Epithelial cell of prostate (primary cell): ENCODE results near the gene ADRA1B.
"Not testable (repeated sequence)": the region's sequence is repeated elsewhere in the genome, so short reads cannot be mapped to it uniquely, and the experiment has no call there.

Experiments
- DNase-seq: peaks from one replicate; pipeline ENCODE4 v3.0.0-alpha.2; 2011; ENCODE audit warnings: low read depth, low spot score
- H3K27ac ChIP-seq: fragments of 450-650 bp; 2 replicates; pipeline ENCODE4 v1.5.1; 2017; ENCODE audit warnings: mild to moderate bottlenecking

The ADRA1B gene

DNA sequence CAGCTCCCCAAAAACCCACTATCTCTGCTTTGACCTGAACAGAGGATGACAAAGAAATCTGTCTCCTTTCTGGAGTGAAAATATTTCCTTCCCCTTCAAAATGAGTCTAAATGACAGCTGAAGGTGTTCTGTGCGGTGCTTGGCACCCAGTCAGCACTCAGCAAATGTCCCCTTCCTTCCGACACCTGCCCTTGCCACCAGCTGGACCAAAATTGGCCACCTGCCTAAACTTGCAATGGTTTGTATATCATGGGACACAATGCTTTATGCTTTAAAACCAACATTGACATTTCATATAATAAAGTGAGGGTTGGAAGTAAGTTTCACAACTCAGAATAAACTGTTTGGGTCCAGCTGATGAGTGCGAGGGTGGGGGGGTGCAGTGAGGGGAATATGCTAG, 85.2 kb downstream of the ADRA1B start:
- no peak overlapping the region for H3K27ac ChIP-seq
- DNase-seq: no peak

DNA sequence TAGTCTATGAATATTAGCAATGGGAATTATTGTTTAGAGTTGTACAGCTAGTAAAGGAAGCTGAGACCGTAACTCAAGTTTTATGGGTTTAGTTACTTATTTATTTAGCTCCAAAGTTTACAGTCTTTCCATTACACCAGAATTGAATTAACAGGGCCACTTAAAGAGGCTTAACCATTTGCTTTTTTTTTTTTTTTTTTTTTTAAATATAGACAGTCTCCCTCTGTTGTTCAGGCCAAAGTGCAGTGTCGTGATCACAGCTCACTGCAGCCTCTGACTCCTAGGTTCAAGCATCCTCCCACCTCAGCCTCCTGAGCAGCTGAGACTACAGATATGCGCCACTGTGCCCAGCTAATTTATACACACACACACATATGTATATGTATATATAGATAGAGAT, 91.2 kb downstream of the ADRA1B start:
- H3K27ac ChIP-seq: no peak overlapping the region
- no peak for DNase-seq

DNA sequence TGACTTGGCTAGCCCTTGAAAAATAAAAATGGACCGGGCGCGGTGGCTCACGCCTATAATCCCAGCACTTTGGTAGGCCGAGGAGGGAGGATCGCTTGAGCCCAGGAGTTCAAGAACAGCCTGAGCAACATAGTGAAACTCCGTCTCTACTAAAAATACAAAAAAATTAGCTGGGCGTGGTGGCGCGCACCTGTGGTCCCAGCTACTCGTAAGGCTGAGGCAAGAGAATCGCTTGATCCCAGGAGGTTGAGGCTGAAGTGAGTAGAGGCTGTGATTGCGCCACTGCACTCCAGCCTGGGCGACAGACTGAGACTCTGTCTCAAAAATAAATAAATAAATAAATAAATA, 92.2 kb downstream of the ADRA1B start:
- peak overlapping the region; percentile 82 for H3K27ac ChIP-seq
- not testable (repeated sequence) for DNase-seq

DNA sequence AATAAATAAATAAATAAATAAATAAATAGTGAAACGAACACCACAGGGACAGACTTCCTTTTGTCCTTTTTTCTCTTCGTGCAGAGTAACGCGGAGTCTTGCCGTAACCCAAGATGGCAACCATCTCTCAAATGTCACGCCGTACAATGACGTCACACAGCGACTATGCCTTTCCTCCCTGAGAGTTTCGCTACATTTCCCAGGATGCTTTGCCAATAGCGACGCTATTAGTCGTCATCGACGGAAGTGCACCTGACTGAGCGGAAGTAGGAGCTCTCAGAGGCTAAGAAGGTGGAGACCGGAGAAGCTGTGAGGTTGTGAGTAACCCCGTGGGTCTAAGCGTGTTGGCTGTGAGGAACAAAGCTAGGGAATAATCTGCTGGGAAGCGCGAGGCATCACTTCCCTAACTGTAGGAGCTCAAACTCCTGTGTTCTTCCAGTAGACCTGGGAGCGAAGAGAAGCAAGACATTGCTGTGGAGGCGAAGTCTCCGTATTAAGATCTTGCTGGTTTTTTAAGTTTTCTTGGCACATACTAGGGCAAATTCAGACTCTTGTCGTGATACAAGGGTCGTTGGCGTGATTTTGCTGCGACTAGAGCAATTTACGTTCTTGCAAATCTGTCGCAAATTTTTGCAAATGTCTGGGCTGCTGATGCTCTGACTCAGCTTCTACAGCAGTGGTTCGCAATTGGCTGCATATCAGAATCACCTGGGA, 92.8 kb downstream of the ADRA1B start, which contains the start of gene TTC1:
TSS of gene TTC1 (plus strand) at position 263 of the 714 bp plus-strand sequence. CDS start 1,390 bp downstream, outside the sequence.
- H3K27ac ChIP-seq: peak within 1 kb of the TSS; percentile 82
- peak; percentile 98 for DNase-seq

DNA sequence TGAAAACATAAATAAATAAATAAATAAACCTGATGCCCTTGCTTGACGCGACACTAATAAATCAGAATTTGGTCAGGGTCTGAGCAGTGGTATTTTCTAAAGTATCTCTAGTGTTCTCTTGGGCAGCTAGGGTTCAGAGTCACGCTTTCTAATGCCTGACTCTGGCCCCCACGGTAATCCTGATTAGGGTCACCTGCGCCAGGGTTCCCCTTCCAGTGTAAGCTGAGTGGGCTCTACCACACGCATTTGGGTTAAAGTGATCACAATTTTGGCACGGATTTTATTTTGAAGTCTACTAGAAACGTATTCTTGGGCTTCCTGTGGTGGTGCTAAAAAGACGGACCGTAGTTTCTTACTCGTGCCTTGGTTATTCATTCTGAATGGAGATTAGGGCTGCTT, 93.3 kb downstream of the ADRA1B start:
- H3K27ac ChIP-seq: peak overlapping the region; percentile 82
- no peak for DNase-seq

GRCh38 chr5:160011471-160011870, 95.2 kb downstream of the ADRA1B start:
- DNase-seq: no peak
- H3K27ac ChIP-seq: no peak overlapping the region

GRCh38 chr5:160014197-160014596, 97.9 kb downstream of the ADRA1B start:
- not testable (repeated sequence) for DNase-seq, H3K27ac ChIP-seq

DNA sequence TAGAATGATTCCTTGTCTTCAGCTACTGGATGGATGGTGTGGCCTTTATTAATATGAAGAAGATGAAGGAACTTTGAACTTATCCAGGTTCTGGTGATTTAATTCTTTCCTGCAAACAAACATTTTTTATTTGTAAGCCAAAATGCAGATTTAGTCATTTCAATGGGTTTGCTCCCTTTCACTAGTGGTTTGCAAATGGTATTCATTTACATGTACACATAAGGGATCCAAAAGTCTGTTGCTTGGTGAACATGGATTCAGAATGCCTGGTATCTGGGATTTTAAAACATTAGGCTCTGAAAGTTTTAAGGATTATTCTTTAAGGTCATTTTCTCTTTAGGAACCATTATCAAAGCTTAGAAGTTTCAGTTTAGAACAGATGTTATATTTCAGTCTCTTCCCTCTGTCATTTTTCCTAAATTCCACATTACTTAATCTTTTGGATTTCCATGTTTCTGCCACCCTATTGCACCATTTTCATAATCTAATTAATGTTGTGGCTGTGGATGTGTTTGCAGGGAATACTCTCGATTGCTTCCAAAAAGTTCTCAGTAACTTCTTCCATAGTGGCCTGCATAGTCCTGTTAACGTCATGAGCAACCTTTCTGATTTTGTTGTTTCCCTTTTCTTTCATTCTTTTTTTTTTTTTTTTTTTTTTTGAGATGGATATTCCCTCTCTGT, 102.8 kb downstream of the ADRA1B start:
- DNase-seq: no peak
- H3K27ac ChIP-seq: no peak overlapping the region

DNA sequence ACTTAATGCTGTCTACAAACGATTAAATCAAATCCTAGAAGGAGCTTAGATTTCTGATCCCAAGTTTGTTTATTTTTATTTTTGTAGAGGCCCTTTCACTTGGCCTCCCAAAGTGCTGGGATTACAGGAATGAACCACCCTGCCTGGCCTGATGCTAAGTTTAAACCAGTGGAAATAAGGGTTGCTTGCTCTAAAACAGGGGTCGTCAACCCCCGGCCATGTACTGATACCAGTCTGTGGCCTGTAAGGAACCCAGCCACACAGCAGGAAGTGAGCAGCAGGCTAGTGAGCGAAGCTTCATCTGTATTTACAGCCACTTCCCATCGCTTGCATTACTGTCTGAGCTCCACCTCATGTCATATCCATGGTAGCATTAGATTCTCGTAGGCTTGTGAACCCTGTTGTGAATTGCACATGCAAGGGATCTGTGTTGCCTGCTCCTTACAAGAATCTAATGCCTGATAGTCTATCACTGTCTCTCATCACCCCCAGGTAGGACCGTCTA, 104.0 kb downstream of the ADRA1B start:
- DNase-seq: no peak
- H3K27ac ChIP-seq: no peak overlapping the region

GRCh38 chr5:160020964-160021363, 104.7 kb downstream of the ADRA1B start:
- no peak overlapping the region for H3K27ac ChIP-seq
- no peak for DNase-seq

DNA sequence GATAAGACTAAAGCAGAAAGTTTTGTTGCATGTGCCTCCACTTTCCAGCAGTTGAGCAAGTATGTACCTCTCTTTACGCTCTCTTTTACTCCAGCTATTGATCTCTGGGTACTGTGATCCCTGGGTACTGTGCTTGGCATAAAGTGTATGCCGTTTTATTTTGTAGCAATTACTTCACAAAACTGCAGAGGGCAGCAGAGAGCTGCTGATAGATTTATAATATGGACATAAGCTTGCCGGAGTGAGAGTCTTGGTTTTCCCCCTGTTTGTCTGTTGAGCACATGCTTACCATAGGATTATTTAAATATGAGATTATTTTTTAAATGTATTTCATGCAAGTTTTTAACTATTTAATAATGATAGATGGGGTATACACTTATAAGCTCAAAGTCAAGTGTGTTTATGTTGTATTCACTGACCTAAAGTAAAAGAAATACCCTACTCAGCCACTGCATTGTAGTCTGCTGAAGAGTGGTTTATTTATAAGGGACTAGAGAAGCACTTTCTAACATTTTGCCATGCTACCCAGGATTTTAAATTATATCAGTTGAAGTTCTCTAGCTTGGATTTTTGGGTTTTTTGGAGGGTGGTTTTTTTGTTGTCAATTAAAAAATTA, 105.7 kb downstream of the ADRA1B start:
- H3K27ac ChIP-seq: no peak overlapping the region
- no peak for DNase-seq
